ENCODE data around the gene POLR1E. TPM values are rescaled to one million over a fixed set of nuclear protein-coding genes. Genes with fewer than 3 reads are reported as not detected.

The POLR1E gene
- total RNA-seq, 1 experiment from 2014 or later, result 21.8 TPM

DNA sequence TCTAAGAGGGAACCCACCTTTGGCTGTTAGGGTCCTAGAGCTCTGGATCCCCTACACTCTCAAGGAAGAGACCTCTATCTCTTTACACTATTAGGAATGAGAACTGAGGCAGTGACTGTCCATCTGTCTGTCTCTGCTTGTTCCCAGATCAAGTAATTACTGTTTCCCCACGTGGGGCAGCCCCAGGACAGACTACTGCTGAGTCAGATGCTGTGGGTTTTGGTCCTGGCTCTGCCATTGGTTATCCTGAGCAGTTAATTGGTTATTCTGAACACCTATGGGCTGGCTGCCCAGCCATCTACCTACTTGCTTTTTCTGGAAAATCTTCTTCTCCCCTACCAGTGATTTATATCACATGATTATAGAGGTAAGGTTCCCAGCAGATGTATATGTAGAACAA, 57.1 kb downstream of the POLR1E start:
- Histone ChIP-seq H2AFZ (no peak overlapping the region), H4K20me1 (ENCODE audit: insufficient read depth) (no peaks in the 10 kb centered on the region), H3K36me3 (ENCODE audit: low read depth) (no peaks in the 10 kb centered on the region), H3K4me2 (no peak overlapping the region), H3K4me3 (no peak overlapping the region), H3K27ac (no peak overlapping the region), H3F3A (ENCODE audit: insufficient read depth, low read depth) (no peaks in the 10 kb centered on the region), H3K27me3 (ENCODE audit: insufficient read depth, low read depth) (no peaks in the 10 kb centered on the region), H3K9me2 (ENCODE audit: insufficient read depth) (no peaks in the 10 kb centered on the region), H3K79me2 (ENCODE audit: low read depth) (no peaks in the 10 kb centered on the region), H3K9me3 (ENCODE audit: insufficient read depth, low read depth) (no peaks in the 10 kb centered on the region), H3K4me1 (replicated peaks; ENCODE audit: insufficient read depth) (no peaks in the 10 kb centered on the region)
- intact Hi-C loops (cut with micrococcal nuclease; ENCODE audit: unreplicated experiment), result no loop called here
- DNase-seq, result no peak
- ChIA-PET CTCF (no interaction called here), POLR2A (ENCODE audit: unreplicated experiment) (no interaction called here)
- TF ChIP-seq, protein P1, sequence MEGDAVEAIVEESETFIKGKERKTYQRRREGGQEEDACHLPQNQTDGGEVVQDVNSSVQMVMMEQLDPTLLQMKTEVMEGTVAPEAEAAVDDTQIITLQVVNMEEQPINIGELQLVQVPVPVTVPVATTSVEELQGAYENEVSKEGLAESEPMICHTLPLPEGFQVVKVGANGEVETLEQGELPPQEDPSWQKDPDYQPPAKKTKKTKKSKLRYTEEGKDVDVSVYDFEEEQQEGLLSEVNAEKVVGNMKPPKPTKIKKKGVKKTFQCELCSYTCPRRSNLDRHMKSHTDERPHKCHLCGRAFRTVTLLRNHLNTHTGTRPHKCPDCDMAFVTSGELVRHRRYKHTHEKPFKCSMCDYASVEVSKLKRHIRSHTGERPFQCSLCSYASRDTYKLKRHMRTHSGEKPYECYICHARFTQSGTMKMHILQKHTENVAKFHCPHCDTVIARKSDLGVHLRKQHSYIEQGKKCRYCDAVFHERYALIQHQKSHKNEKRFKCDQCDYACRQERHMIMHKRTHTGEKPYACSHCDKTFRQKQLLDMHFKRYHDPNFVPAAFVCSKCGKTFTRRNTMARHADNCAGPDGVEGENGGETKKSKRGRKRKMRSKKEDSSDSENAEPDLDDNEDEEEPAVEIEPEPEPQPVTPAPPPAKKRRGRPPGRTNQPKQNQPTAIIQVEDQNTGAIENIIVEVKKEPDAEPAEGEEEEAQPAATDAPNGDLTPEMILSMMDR (conservative IDR thresholded peaks at IDR 0.05), result no peak
- TF ChIP-seq EZH2 (IDR thresholded peaks at IDR 0.05; ENCODE audit: low read depth), result no peak
- no TSS peak for BruUV-seq (replicated peaks)

DNA sequence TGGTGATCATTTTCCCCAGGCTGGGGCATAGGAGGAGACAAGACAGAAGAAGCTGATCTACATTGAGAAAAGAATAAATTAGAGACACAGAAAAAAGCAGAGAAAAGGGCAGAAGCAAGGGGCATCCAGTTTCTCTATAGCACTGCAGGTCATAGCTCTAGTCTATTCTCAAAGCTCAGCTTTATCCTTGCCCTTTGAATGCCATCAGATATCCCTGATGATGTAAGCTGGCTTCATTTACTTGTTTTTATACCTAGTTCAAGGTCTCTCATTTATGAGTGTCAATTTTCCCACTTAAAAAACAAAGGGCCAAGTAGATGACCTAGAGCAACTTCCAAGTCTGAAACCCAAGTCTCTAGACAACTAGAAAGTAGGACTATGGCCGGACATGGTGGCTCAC, 57.7 kb downstream of the POLR1E start:
- no peaks in the 10 kb centered on the region for H3K9me3 ChIP-seq (ENCODE audit: insufficient read depth, low read depth)
- no peaks in the 10 kb centered on the region for H3F3A ChIP-seq (ENCODE audit: insufficient read depth, low read depth)
- no TSS peak for BruUV-seq (replicated peaks)
- ChIA-PET CTCF (no interaction called here), POLR2A (ENCODE audit: unreplicated experiment) (no interaction called here)
- H4K20me1 ChIP-seq (ENCODE audit: insufficient read depth), result no peaks in the 10 kb centered on the region
- no peak overlapping the region for H3K4me2 ChIP-seq
- no peaks in the 10 kb centered on the region for H3K9me2 ChIP-seq (ENCODE audit: insufficient read depth)
- no peak for DNase-seq
- intact Hi-C loops (cut with micrococcal nuclease; ENCODE audit: unreplicated experiment), result no loop called here
- no peaks in the 10 kb centered on the region for H3K36me3 ChIP-seq (ENCODE audit: low read depth)
- H3K4me3 ChIP-seq, result no peak overlapping the region
- H3K4me1 ChIP-seq (replicated peaks; ENCODE audit: insufficient read depth), result no peaks in the 10 kb centered on the region
- H3K79me2 ChIP-seq (ENCODE audit: low read depth), result no peaks in the 10 kb centered on the region
- H3K27ac ChIP-seq, result no peak overlapping the region
- TF ChIP-seq, protein P1 (conservative IDR thresholded peaks at IDR 0.05), result no peak
- TF ChIP-seq EZH2 (IDR thresholded peaks at IDR 0.05; ENCODE audit: low read depth), result no peak
- H3K27me3 ChIP-seq (ENCODE audit: insufficient read depth, low read depth), result no peaks in the 10 kb centered on the region
- no peak overlapping the region for H2AFZ ChIP-seq

- BruUV-seq (replicated peaks), result no TSS peak
- Histone ChIP-seq H3K9me3 (ENCODE audit: insufficient read depth, low read depth) (no peaks in the 10 kb centered on the region), H3K79me2 (ENCODE audit: low read depth) (no peaks in the 10 kb centered on the region), H3F3A (ENCODE audit: insufficient read depth, low read depth) (no peaks in the 10 kb centered on the region), H3K27me3 (ENCODE audit: insufficient read depth, low read depth) (no peaks in the 10 kb centered on the region), H3K4me3 (no peak overlapping the region), H3K4me1 (replicated peaks; ENCODE audit: insufficient read depth) (no peaks in the 10 kb centered on the region), H3K9me2 (ENCODE audit: insufficient read depth) (no peaks in the 10 kb centered on the region), H4K20me1 (ENCODE audit: insufficient read depth) (no peaks in the 10 kb centered on the region), H3K4me2 (no peak overlapping the region), H2AFZ (no peak overlapping the region), H3K27ac (no peak overlapping the region), H3K36me3 (ENCODE audit: low read depth) (no peaks in the 10 kb centered on the region)
- ChIA-PET POLR2A (ENCODE audit: unreplicated experiment) (no interaction called here), CTCF (no interaction called here)
- intact Hi-C loops (cut with micrococcal nuclease; ENCODE audit: unreplicated experiment), result no loop called here
- no peak for DNase-seq
- no peak for TF ChIP-seq EZH2 (IDR thresholded peaks at IDR 0.05; ENCODE audit: low read depth)
- TF ChIP-seq, protein P1 (conservative IDR thresholded peaks at IDR 0.05), result no peak
Observed at GRCh38 chr9:37547328-37547878, 61.7 kb downstream of the POLR1E start.
